Activated naive CD8-positive, alpha-beta T cell treated with anti-CD3 and anti-CD28 coated beads for 36 hours (primary cell): ENCODE measurements around the gene DES. TPM values are rescaled to one million over a fixed set of nuclear protein-coding genes. Genes with fewer than 3 reads are reported as not detected.

Source experiments
- DNase-seq: peaks from one replicate; pipeline ENCODE4 v3.0.0; 2021
- H3K27ac Mint-ChIP-seq: one replicate; pipeline ENCODE4 v1.8.0; 2022; ENCODE audit warnings: mild to moderate bottlenecking, moderate library complexity, mixed read lengths
- H3K27me3 Mint-ChIP-seq: one replicate; pipeline ENCODE4 v1.8.0; 2022; ENCODE audit warnings: mild to moderate bottlenecking, mixed read lengths
- H3K36me3 Mint-ChIP-seq: one replicate; pipeline ENCODE4 v1.8.0; 2021; ENCODE audit warnings: mild to moderate bottlenecking, mixed read lengths
- H3K4me1 Mint-ChIP-seq: one replicate; pipeline ENCODE4 v1.8.0; 2021; ENCODE audit warnings: mixed read lengths
- H3K4me3 Mint-ChIP-seq: one replicate; pipeline ENCODE4 v1.8.0; 2022; ENCODE audit warnings: mild to moderate bottlenecking, moderate library complexity, mixed read lengths
- H3K9me3 Mint-ChIP-seq: one replicate; pipeline ENCODE4 v1.8.0; 2022; ENCODE audit warnings: mixed read lengths
- total RNA-seq, 2 experiments: library from RNA; stranded (reverse); gene quantifications; one replicate each; pipeline ENCODE4 v1.2.3, GENCODE V29; 2021

DES gene
- under 1 TPM; 0.26 to 0.39 TPM for total RNA-seq

DNA sequence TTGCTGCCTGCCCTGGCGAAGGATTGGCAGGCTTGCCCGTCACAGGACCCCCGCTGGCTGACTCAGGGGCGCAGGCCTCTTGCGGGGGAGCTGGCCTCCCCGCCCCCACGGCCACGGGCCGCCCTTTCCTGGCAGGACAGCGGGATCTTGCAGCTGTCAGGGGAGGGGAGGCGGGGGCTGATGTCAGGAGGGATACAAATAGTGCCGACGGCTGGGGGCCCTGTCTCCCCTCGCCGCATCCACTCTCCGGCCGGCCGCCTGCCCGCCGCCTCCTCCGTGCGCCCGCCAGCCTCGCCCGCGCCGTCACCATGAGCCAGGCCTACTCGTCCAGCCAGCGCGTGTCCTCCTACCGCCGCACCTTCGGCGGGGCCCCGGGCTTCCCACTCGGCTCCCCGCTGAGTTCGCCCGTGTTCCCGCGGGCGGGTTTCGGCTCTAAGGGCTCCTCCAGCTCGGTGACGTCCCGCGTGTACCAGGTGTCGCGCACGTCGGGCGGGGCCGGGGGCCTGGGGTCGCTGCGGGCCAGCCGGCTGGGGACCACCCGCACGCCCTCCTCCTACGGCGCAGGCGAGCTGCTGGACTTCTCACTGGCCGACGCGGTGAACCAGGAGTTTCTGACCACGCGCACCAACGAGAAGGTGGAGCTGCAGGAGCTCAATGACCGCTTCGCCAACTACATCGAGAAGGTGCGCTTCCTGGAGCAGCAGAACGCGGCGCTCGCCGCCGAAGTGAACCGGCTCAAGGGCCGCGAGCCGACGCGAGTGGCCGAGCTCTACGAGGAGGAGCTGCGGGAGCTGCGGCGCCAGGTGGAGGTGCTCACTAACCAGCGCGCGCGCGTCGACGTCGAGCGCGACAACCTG is at the start of gene DES:
Gene DES (plus strand): TSS at position 223 of the 857 bp plus-strand sequence. CDS start 86 bp downstream, at position 309.
- Mint-ChIP-seq H3K4me1 (no peaks in the 10 kb centered on the region), H3K36me3 (no peaks in the 10 kb centered on the region), H3K27me3 (peaks cover 34% of the 10 kb centered on the region), H3K4me3 (no peak within 1 kb of the TSS), H3K27ac (no peak within 1 kb of the TSS), H3K9me3 (no peaks in the 10 kb centered on the region)
- DNase-seq: no peak

DNA sequence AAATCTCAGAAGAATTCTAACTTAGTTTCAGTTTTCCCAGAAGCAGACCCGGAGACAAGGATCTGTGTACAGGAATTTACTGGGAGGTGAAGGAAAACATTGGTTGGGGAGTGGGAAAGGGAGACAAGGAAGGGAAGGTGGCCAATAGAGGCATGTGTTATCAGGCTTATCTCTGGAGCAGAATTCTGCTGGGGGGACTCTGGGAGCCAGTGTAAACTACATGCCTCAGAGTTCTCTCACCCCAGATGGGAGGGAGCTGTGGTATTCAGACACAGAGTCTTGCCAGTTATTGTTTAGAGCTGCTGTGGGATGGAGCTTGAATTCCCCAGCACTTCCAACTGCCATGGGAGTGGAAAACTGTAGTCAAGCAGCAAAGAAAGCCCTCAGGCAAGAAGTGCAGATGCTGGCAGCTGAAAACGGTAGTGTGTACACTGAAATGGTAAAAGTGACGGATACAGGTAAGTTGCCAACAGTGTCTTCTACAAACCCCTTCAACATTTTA is 49.4 kb upstream of the DES start:
- DNase-seq: no peak
- Mint-ChIP-seq H3K27me3 (no peaks in the 10 kb centered on the region), H3K4me1 (no peaks in the 10 kb centered on the region), H3K9me3 (no peaks in the 10 kb centered on the region), H3K27ac (no peak overlapping the region), H3K36me3 (peaks cover 7% of the 10 kb centered on the region), H3K4me3 (no peak overlapping the region)

DNA sequence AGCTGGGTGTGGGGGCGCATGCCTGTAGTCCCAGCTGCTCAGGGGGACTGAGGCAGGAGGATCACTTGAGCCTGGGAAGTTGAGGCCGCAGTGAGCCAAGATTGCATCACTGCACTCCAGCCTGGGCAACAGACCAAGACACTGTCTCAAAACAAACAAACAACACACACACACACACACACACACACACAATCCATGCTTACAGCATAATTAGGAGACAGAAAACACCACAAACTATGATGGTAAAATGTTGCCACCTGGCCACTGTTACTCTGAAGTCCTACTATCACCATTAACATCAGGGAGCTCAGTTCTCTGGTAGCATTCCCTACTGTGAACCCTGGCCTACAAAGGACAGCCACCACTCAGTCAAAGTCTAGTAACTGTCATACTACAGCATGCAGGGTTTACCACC is 48.7 kb upstream of the DES start:
- no peaks in the 10 kb centered on the region for H3K27me3 Mint-ChIP-seq
- H3K36me3 Mint-ChIP-seq: peaks cover 9% of the 10 kb centered on the region
- no peaks in the 10 kb centered on the region for H3K9me3 Mint-ChIP-seq
- H3K4me1 Mint-ChIP-seq: no peaks in the 10 kb centered on the region
- H3K4me3 Mint-ChIP-seq: no peak overlapping the region
- DNase-seq: no peak
- H3K27ac Mint-ChIP-seq: no peak overlapping the region

DNA sequence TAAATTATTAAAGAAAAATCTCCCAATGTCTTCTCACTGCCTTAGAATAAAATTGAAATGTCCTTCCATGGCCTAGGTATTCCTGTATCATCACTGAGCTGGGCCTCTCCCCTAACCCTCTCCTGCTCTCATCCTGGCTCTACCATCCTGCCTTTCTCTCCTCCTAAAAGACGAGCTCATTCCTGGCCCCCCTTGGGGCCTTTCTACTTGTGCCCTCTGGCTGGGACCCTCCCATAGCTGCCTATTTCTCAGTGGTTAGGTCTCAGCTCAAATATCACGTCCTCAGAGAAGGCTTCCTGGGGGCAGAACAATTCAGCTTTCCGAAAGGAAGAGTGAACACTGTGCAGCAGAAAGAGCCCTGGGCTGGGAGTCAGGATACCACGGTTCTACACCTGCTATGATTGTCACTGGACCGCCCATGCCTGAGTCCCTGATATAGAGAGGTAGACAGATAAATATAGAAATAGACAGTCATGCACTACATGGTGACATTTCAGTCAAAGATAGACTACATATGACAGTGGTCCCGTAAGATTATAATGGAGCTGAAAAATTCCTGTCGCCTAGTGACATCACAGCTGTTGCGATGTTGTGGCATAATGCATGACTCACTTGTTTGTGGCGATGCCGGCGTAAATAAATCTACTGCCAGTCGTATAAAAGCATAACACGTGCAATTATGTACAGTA is 39.9 kb upstream of the DES start:
- DNase-seq: no peak
- H3K36me3 Mint-ChIP-seq: peaks cover 22% of the 10 kb centered on the region
- no peak overlapping the region for H3K4me3 Mint-ChIP-seq
- H3K27ac Mint-ChIP-seq: no peak overlapping the region
- H3K27me3 Mint-ChIP-seq: no peaks in the 10 kb centered on the region
- no peaks in the 10 kb centered on the region for H3K9me3 Mint-ChIP-seq
- no peaks in the 10 kb centered on the region for H3K4me1 Mint-ChIP-seq

DNA sequence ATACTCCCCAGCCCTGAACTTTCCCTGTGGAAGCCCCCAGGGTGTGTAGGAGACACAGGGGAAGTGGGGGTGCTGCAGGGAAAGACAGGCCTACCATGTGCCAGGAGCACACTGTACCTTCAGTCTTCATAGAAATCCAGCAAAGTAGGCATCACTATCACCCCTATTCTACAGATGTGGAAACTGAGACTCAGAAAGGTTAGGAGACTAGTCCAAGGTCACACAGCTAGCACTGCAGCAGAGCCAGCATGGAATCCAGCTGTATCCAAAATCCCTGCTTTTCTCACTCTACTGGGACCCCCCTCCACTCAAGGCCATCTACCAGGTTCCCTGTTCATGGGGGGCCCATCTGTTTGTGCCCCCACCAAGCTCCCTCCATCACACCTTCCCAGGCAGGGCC is 37.3 kb upstream of the DES start:
- Mint-ChIP-seq H3K36me3 (peaks cover 22% of the 10 kb centered on the region), H3K9me3 (no peaks in the 10 kb centered on the region), H3K4me1 (peaks cover 2% of the 10 kb centered on the region), H3K27me3 (no peaks in the 10 kb centered on the region), H3K4me3 (no peak overlapping the region), H3K27ac (no peak overlapping the region)
- DNase-seq: no peak

DNA sequence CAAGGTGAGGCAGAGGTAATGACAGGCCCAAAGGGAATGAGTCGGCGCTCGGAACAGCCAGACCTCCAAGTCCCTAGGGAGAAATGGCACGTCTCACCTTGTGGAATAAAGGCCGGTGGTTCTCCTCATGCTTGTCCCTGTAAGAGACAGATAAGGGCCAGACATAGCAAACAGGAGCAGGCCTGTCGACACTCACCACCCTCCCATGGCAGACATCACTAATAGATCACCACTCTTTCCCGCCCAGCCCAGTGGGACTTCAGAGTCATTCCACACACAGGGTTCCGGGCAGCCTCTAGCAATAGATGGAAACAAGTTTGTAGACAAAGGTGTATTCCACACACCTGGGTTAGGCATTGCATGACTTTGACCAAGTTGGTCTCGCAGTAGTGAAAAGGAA is 36.7 kb upstream of the DES start:
- H3K27me3 Mint-ChIP-seq: no peaks in the 10 kb centered on the region
- peaks cover 6% of the 10 kb centered on the region for H3K4me1 Mint-ChIP-seq
- DNase-seq: no peak
- H3K9me3 Mint-ChIP-seq: no peaks in the 10 kb centered on the region
- no peak overlapping the region for H3K4me3 Mint-ChIP-seq
- H3K27ac Mint-ChIP-seq: no peak overlapping the region
- H3K36me3 Mint-ChIP-seq: peaks cover 21% of the 10 kb centered on the region

DNA sequence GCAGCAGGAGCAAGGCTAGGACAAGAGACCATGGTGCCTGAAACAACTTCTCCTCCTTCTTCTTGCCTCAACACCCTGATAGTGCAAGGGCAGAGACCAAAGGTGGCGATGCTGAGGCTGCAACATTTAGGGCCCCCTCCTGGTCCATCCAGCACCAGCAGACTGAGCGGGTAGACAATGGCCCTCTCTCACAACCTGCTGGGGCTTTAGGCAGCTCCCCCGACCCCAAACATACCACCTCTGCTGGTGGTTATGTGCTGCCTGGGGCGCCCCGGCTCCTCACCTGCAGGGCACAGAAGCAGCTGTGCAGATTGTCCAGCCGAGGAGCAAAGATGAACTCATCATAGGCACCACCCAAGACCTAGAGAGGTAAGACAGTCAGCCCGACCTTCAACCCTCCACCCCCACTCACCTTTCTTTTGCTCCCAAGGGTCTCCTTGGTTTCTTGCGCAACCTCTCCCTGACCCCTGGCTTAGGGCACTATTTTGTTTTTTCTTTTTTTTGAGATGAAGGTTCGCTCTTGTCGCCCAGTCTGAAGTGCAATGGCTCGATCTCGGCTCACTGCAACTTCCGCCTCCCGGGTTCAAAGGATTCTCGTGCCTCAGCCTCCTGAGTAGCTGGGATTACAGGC is 34.0 kb upstream of the DES start:
- DNase-seq: no peak
- Mint-ChIP-seq H3K27ac (no peak overlapping the region), H3K4me1 (peaks cover 14% of the 10 kb centered on the region), H3K36me3 (peaks cover 23% of the 10 kb centered on the region), H3K9me3 (no peaks in the 10 kb centered on the region), H3K27me3 (no peaks in the 10 kb centered on the region), H3K4me3 (peak overlapping the region; percentile 11)

DNA sequence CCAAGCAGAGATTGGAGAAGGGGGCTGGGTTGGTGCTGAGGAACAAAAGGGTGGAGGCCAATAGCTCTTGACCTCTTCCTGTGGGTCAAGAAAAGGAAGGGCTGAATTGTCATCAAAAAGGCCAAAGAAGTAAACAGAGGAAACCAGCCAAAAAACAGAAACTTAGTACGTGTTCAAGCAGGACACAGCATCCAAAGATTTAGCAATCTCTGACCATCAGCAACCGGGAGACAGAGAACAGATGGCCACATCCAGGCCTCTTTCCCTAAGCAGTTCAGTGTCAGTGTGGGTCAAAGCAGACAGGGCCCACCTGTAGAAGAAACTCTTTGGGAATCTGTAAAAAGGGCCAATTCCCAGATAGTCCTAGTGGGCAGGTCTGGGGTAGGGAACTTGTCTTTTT is 33.3 kb upstream of the DES start:
- Mint-ChIP-seq H3K27me3 (no peaks in the 10 kb centered on the region), H3K4me1 (peaks cover 14% of the 10 kb centered on the region), H3K27ac (no peak overlapping the region), H3K9me3 (no peaks in the 10 kb centered on the region), H3K36me3 (peaks cover 23% of the 10 kb centered on the region), H3K4me3 (peak overlapping the region; percentile 11)
- no peak for DNase-seq

DNA sequence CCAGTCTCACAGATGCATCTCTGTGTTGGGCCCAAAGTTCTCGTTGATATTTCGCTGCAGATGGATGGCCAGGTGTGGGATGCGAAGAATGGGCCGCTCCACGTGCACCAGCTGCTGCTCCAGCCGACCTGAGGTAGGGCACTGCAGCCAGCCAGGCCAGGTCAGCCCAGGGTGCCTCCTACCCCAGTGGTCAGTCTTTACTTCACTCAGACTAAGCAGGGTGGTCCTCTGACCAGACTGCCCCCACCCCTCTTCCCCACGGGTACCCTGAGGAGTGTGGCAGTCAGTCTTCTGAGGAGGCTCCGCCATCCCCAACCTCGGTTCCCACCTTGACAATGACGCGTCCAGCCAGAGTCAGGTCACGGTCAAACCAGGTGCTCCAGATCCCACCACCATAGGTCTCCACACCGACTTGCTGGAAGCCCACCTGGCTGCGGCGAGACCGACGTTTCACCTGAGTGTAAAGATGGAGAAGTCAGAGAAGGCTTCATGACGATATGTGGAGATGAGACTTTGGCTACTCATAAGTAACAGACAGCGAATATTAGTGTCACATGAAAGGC is 32.1 kb upstream of the DES start:
- Mint-ChIP-seq H3K4me1 (peaks cover 14% of the 10 kb centered on the region), H3K4me3 (peak overlapping the region; percentile 98), H3K27ac (no peak overlapping the region), H3K27me3 (no peaks in the 10 kb centered on the region), H3K36me3 (peaks cover 20% of the 10 kb centered on the region), H3K9me3 (no peaks in the 10 kb centered on the region)
- DNase-seq: no peak

DNA sequence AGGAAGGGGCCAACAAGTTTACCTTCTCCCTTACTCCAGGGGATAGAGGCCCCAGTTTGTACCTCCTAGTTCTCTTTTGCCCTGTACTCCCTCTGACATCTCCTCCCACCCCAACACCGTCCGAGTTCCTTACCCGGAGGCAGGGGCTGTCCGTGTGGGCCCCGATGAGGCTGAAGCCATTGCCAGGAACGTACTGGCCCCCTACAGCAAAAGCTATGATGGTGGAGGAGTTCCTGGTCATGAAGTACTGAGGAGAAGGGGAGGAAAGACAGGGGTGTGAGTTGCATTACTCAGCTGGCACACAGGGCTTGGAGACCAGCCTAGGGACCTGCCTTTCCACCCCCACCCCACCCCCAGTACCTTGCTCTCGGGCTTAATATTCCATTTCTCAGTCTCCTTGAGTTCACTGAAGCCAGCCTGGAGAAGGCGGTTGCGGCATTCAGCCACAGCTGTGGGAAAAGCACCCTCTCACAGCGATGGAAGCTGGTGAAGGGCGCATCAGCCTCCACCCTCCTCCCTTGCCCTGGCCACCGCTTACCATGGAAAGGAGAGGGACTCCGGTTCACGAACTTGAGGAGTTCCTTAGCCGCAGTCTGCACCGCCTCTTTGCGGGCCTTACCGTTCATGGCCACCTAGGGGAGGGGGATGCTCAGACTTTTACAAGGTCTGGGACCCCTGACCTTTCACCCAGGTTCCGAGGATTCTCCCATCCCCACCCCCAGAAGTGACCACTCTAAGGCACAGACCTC is 31.5 kb upstream of the DES start:
- Mint-ChIP-seq H3K9me3 (no peaks in the 10 kb centered on the region), H3K36me3 (peaks cover 17% of the 10 kb centered on the region), H3K27me3 (no peaks in the 10 kb centered on the region), H3K27ac (peak overlapping the region; percentile 98), H3K4me3 (peak overlapping the region; percentile 98), H3K4me1 (peaks cover 14% of the 10 kb centered on the region)
- no peak for DNase-seq

DNA sequence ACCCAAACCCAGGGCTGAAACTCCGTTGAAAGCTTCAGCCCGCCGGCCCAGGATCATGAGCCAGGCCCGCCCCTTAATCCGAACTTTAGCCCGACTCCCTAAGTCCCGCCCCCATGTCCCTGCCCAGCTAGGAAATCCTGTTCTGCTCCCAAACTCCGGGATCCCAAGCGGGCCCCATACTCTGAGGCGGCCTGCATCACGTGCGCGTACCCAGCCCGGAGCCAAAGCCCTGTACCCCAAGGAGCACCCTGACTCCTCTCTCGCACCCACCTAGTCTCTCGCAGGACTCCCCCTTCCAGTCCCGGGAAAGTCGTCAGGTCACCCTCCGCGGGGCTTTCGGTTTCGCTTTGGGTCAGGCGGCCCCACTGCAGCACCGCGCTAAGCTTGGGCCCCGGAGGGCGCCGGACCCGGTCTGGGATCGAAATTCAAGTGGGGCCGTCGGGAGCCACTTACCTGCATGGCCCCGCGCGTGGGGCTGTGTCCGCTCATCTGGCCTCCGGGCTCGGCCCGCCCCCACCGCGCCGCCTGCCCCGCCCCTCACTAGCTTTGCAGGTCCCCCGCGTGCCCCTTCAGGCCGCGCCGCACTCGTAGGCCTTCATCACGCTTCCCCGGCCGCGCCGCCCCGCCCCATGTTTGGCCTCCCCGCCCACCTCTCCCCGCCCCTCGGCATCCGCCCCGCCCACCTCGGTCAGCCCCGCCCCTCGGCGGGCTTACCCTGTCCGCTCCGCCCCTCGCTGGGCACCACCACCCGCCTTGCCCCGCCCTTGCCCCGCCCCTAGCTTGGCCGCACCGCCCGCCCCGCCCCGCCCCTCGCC is 30.7 kb upstream of the DES start, which contains the start of gene DNPEP:
Gene DNPEP (minus strand): TSS at position 607 of the 815 bp plus-strand sequence. CDS start 118 bp downstream, at position 489.
- peak; percentile 92 for DNase-seq
- peaks cover 14% of the 10 kb centered on the region for H3K4me1 Mint-ChIP-seq
- no peaks in the 10 kb centered on the region for H3K9me3 Mint-ChIP-seq
- no peaks in the 10 kb centered on the region for H3K27me3 Mint-ChIP-seq
- peaks cover 17% of the 10 kb centered on the region for H3K36me3 Mint-ChIP-seq
- peak within 1 kb of the TSS; percentile 98 for H3K4me3 Mint-ChIP-seq
- H3K27ac Mint-ChIP-seq: peak within 1 kb of the TSS; percentile 98

DNA sequence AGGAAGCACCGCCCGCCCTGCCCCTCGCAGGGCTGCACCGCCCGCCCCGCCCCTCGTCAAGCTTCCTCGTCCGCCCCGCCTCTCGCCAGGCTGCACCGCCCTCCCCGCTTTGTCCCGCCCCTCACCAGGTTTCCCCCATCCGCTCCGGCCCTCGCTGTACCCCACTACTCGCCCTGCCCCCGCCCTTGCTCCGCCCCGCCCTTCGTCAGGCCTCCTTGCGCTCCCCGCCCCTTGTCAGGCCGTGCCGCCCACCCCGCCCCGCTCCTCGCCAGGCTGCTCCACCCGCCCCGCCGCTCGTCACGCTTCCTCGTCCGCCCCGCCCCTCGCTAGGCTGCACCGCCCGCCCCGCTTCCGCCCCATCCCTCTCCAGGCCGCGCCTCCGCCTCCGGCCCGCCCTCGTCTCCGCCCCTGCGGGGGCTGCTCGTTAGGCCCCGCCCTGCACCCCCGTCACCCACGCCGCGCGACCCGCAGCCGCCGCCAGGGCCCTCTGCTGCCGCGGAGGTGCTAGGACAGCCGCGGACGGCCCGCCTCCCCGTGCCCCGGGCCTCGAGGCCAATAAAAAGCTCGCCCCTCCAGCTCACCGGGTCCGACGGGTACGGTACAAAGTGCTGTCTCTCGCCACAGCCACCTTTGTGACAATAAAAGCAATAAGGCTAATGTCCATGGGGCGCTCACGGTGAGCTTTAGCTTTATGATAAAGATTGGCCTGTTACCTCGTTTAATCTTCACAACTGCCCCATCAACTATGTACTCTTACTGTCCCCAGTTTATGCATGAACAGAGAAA is 29.9 kb upstream of the DES start:
- peak; percentile 99 for DNase-seq
- Mint-ChIP-seq H3K36me3 (peaks cover 17% of the 10 kb centered on the region), H3K27me3 (no peaks in the 10 kb centered on the region), H3K4me1 (peaks cover 14% of the 10 kb centered on the region), H3K9me3 (no peaks in the 10 kb centered on the region), H3K27ac (peak overlapping the region; percentile 81), H3K4me3 (peak overlapping the region; percentile 72)

DNA sequence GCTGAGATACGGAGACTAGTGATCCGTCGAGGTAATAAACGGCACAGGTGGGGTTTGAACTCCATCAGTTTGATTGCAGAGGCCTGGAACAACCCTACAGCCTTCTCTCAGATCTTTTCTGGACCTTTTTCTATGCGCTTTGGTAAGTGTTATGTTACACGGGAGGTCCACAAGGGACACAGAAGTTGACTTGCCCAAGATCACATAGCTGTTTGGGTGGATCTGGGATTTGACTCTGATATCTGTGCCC is 29.3 kb upstream of the DES start:
- no peak for DNase-seq
- peak overlapping the region; percentile 81 for H3K27ac Mint-ChIP-seq
- H3K36me3 Mint-ChIP-seq: peaks cover 14% of the 10 kb centered on the region
- peak overlapping the region; percentile 72 for H3K4me3 Mint-ChIP-seq
- H3K9me3 Mint-ChIP-seq: no peaks in the 10 kb centered on the region
- H3K4me1 Mint-ChIP-seq: peaks cover 14% of the 10 kb centered on the region
- H3K27me3 Mint-ChIP-seq: no peaks in the 10 kb centered on the region
